Activated T-helper 17 cell treated with anti-CD3 and anti-CD28 coated beads, Interleukin-2, amount 50 U/mL, for 72 hours (primary cell): ENCODE measurements around the gene EDAR. TPM values are rescaled to one million over a fixed set of nuclear protein-coding genes. Genes with fewer than 3 reads are reported as not detected.

Source experiments
- ATAC-seq: fragments of 150-1000 bp; cut with Tn5 transposase; replicated peaks from 2 replicates; pipeline ENCODE4 v1.10.0; 2021; ENCODE audit warnings: mild to moderate bottlenecking, moderate library complexity
- H3K27ac Mint-ChIP-seq: one replicate; pipeline ENCODE4 v1.8.0; 2022; ENCODE audit warnings: mixed read lengths
- H3K27me3 Mint-ChIP-seq: one replicate; pipeline ENCODE4 v1.8.0; 2022; ENCODE audit warnings: mixed read lengths
- H3K36me3 Mint-ChIP-seq: one replicate; pipeline ENCODE4 v1.8.0; 2022; ENCODE audit warnings: low read depth, mild to moderate bottlenecking, mixed read lengths
- H3K4me1 Mint-ChIP-seq: one replicate; pipeline ENCODE4 v1.8.0; 2022; ENCODE audit warnings: mixed read lengths
- H3K4me3 Mint-ChIP-seq: one replicate; pipeline ENCODE4 v1.8.0; 2022; ENCODE audit warnings: mild to moderate bottlenecking, mixed read lengths
- H3K9me3 Mint-ChIP-seq: one replicate; pipeline ENCODE4 v1.8.0; 2022; ENCODE audit warnings: mixed read lengths
- total RNA-seq, 2 donors: library from RNA; stranded (reverse); gene quantifications; one replicate each; pipeline ENCODE4 v1.2.3, GENCODE V29; 2022

The EDAR gene
- total RNA-seq, 2 donors from 2014 or later = not detected

- Mint-ChIP-seq H3K4me3 (no peak overlapping the region), H3K9me3 (no peaks in the 10 kb centered on the region), H3K27me3 (peaks cover 2% of the 10 kb centered on the region), H3K4me1 (peaks cover 7% of the 10 kb centered on the region), H3K27ac (no peak overlapping the region), H3K36me3 (no peaks in the 10 kb centered on the region)
- no peak for ATAC-seq
Measured at GRCh38 chr2:108983610-108984009, 5.4 kb downstream of the EDAR start.

- H3K27ac Mint-ChIP-seq = no peak overlapping the region
- H3K36me3 Mint-ChIP-seq = no peaks in the 10 kb centered on the region
- H3K4me1 Mint-ChIP-seq = peaks cover 7% of the 10 kb centered on the region
- H3K9me3 Mint-ChIP-seq = no peaks in the 10 kb centered on the region
- no peak for ATAC-seq
- H3K4me3 Mint-ChIP-seq = no peak overlapping the region
- H3K27me3 Mint-ChIP-seq = no peaks in the 10 kb centered on the region
Measured at GRCh38 chr2:108983061-108983460, 6.0 kb downstream of the EDAR start.

DNA sequence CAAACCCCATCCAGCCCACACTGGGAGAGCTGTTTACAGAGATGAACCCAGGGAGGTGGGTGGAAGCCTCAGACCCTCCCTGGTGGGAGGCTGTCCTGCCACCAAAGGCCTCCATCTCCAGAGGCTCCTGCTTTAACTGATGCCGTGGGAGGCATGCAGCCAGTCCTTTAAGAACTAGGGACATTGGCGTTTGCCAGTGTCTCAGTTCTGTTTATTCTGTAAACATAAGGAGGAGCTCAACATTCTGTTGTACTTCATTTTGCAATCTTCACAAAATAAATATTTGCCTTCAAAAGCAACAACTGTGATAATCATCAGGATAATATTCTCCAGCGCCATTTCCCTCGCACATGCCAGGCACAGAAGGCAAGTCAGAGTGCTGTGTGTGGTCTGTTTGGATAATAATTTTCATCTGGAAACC lies 6.8 kb downstream of the EDAR start:
- ATAC-seq = no peak
- no peak overlapping the region for H3K4me3 Mint-ChIP-seq
- H3K27me3 Mint-ChIP-seq = no peaks in the 10 kb centered on the region
- H3K36me3 Mint-ChIP-seq = no peaks in the 10 kb centered on the region
- no peak overlapping the region for H3K27ac Mint-ChIP-seq
- H3K4me1 Mint-ChIP-seq = peaks cover 6% of the 10 kb centered on the region
- no peaks in the 10 kb centered on the region for H3K9me3 Mint-ChIP-seq

DNA sequence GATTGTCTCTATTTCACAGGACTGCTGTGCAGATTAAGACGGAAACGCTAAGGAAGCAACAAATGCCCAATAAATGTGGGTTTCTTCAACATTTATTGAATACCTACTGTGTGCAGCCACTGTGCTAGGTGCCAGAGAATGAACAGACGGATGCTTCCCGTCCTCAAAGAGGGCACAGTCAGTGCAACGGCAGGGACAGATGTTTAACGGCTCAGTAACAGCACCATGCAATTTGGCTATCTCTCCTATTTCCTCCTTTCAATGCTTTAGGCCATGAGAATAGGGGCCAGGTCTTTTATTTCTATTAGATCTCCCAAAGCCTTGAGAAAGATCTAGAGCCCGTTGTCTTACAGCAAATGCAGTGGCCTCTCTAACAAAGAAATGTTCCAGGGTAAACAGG lies 7.2 kb downstream of the EDAR start:
- Mint-ChIP-seq H3K4me3 (no peak overlapping the region), H3K27me3 (no peaks in the 10 kb centered on the region), H3K36me3 (no peaks in the 10 kb centered on the region), H3K9me3 (no peaks in the 10 kb centered on the region), H3K4me1 (peaks cover 2% of the 10 kb centered on the region), H3K27ac (no peak overlapping the region)
- no peak for ATAC-seq

DNA sequence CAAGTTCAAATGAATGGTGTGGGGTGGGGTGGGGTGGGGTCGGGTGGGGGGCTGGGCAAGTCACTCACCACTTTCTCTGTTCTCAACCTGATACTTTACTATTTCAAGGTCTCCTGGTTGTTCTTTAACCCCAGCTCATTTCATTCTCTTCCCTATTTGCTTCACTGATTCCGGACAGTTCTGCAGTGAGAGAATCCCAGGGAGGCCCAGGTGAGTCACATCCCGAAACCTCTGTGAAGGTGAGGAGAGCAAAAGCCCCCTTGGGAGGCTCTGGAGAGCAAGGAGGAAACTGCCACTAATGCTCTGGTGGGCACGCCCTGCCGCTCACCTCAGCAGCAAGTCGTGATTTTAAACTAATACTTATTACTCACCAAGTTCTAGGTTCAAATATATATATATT lies 8.9 kb downstream of the EDAR start:
- no peak for ATAC-seq
- no peaks in the 10 kb centered on the region for H3K36me3 Mint-ChIP-seq
- no peak overlapping the region for H3K27ac Mint-ChIP-seq
- no peaks in the 10 kb centered on the region for H3K9me3 Mint-ChIP-seq
- H3K27me3 Mint-ChIP-seq = no peaks in the 10 kb centered on the region
- H3K4me3 Mint-ChIP-seq = no peak overlapping the region
- no peaks in the 10 kb centered on the region for H3K4me1 Mint-ChIP-seq

- Mint-ChIP-seq H3K4me3 (no peak overlapping the region), H3K27me3 (no peaks in the 10 kb centered on the region), H3K27ac (no peak overlapping the region), H3K9me3 (no peaks in the 10 kb centered on the region), H3K4me1 (no peaks in the 10 kb centered on the region), H3K36me3 (no peaks in the 10 kb centered on the region)
- ATAC-seq = no peak
Measured at GRCh38 chr2:108979461-108979860, 9.6 kb downstream of the EDAR start.

- Mint-ChIP-seq H3K27ac (no peak overlapping the region), H3K9me3 (no peaks in the 10 kb centered on the region), H3K4me1 (no peaks in the 10 kb centered on the region), H3K4me3 (no peak overlapping the region), H3K36me3 (no peaks in the 10 kb centered on the region), H3K27me3 (no peaks in the 10 kb centered on the region)
- no peak for ATAC-seq
Measured at GRCh38 chr2:108978709-108979111, 10.3 kb downstream of the EDAR start.

DNA sequence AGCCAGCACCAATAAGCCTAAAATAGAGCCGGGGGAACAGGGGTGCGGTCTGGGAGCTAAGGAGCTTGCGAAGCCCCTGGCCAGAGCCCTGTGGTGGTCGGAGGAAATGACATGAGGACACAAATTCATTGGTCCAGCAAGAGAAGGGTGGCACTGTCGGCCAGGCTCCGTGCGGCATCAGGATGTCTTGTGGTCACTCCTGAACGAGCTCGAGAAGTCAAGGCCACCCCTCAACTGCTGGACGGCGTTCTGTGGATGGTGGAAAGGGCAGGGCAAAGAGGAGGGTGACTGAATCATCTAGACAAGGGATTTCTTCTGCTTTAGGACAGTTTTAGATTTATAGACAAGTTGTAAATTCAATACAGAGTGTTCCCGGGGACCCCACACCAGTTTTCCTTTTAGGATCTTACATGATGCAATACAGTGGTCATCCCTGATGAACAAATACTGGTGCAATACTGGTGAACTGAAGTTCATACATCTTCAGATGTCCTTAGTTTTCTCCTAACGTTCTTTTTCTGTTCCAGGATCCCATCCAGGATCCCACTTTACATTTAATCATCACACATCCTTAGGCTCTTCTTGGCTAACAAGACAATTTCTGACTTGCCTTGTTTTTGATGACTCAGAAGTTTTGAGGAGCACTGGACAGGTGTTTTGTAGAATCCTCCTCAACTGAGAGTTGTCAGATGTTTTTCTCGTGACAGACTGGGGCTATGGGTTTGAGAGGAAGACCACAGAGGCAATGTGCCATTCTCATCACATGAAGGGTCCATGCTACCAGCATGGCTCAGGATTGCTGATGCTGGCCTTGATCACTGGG lies 13.2 kb downstream of the EDAR start:
- ATAC-seq = no peak

DNA sequence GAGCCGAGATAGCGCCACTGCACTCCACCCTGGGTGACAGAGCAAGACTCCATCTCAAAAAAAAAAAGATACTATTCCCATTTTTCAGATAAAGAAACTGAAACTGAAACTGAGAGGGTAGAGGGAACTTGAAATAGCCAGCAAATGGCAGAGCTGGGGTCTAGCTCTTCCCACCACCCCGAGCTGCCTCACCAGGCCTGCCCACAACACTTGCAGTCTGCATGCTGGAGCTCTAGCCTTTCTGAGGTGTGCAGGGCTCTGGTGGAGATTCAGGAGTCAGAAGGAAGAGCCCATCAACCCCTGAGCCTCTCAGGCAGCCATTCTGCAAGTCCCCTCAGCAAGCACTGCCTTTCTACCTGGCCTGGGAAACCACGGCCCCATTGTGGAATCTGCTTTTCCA lies 14.3 kb downstream of the EDAR start:
- no peaks in the 10 kb centered on the region for H3K9me3 Mint-ChIP-seq
- H3K4me1 Mint-ChIP-seq = no peaks in the 10 kb centered on the region
- no peaks in the 10 kb centered on the region for H3K27me3 Mint-ChIP-seq
- H3K27ac Mint-ChIP-seq = no peak overlapping the region
- H3K4me3 Mint-ChIP-seq = no peak overlapping the region
- no peaks in the 10 kb centered on the region for H3K36me3 Mint-ChIP-seq
- no peak for ATAC-seq

More for the DNA sequence above, 13.2 kb downstream of the EDAR start:
- Mint-ChIP-seq H3K36me3 (no peaks in the 10 kb centered on the region), H3K9me3 (no peaks in the 10 kb centered on the region), H3K27me3 (no peaks in the 10 kb centered on the region), H3K4me1 (no peaks in the 10 kb centered on the region), H3K27ac (no peak overlapping the region), H3K4me3 (no peak overlapping the region)

DNA sequence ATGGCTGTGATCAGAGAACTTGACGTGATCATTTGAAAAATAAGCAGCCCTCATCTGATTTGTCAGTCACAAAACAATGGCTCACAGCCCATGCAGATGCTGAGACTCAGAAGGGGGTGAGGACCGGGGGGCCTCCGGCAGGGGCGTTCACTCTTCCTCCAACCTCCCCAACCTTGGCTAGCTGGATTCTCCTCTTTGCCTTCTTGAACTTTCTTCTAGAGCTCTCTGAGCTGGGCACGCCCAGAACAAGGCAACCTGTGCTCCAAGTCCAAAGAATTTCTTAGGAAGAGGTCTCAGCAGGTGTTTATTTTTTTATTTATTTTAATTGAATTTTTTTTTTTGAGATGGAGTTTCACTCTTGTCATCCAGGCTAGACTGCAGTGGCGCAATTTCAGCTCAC lies 16.4 kb downstream of the EDAR start:
- peaks cover 2% of the 10 kb centered on the region for H3K4me1 Mint-ChIP-seq
- no peak overlapping the region for H3K27ac Mint-ChIP-seq
- H3K4me3 Mint-ChIP-seq = no peak overlapping the region
- H3K36me3 Mint-ChIP-seq = no peaks in the 10 kb centered on the region
- H3K27me3 Mint-ChIP-seq = no peaks in the 10 kb centered on the region
- no peak for ATAC-seq
- H3K9me3 Mint-ChIP-seq = no peaks in the 10 kb centered on the region

DNA sequence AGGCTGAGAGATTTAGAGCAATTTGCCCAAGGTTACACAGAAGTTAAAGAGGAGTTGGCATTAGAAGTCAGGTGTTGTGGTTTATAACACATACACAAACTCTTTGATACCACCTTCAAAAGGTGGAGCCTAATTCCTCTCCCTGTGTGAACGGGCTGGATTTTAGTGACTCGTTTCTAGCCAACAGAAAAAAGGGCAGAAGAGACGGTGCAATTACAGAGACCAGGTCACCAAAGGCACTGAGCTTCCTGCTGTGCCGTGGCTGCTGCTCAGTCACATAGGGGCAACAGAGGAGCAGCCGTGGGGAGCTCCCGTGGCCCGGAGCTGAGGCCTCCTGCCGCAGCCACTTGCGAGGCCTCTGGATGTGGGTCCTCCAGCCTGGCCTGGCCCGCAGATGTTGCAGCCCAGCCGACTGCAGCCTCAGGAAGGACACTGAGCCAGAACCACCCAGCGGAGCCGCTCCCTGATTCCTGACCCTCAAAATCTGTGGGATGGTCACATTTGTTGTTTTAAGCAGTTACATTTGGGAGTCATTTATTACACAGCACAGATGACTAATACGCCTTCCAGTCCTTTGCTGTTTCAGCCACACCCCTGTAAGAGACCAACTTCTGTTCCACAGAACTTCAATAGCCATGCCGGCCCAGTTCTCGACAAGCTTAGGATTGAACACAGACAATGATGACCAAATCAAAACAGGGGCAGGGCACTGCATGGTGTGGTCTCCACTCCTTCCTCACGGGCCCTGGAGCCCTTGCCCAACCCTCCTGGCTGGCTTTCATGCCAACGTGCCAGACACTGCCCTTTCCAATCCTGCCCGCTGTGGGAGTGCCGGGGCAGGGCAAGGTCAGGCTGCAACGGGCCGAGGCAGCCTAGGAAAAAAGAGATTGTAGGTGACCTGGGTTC lies 17.1 kb downstream of the EDAR start:
- Mint-ChIP-seq H3K4me3 (no peak overlapping the region), H3K36me3 (no peaks in the 10 kb centered on the region), H3K4me1 (peaks cover 4% of the 10 kb centered on the region), H3K9me3 (no peaks in the 10 kb centered on the region), H3K27me3 (no peaks in the 10 kb centered on the region), H3K27ac (no peak overlapping the region)
- ATAC-seq = no peak

DNA sequence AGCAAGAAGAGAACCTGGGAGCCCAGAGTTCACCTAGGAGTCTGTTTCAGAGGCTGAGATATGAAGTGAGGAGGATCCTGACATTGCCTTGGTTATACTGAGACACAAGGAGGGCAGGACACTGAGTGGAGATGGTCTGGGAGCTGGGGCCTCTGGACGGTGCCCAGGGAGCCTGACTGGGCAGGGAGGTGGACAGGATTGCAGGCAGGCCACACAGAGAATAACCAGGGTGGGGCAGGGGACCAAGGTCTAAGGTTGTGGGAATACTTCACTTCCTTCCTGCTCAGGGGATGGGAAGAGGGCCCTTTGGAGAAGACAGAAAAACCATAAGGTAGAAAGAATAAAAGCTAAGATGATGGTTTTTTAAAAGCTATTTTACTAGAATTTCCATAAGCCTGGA lies 18.7 kb downstream of the EDAR start:
- Mint-ChIP-seq H3K9me3 (no peaks in the 10 kb centered on the region), H3K4me3 (no peak overlapping the region), H3K4me1 (peaks cover 15% of the 10 kb centered on the region), H3K27me3 (no peaks in the 10 kb centered on the region), H3K27ac (no peak overlapping the region), H3K36me3 (no peaks in the 10 kb centered on the region)
- no peak for ATAC-seq

DNA sequence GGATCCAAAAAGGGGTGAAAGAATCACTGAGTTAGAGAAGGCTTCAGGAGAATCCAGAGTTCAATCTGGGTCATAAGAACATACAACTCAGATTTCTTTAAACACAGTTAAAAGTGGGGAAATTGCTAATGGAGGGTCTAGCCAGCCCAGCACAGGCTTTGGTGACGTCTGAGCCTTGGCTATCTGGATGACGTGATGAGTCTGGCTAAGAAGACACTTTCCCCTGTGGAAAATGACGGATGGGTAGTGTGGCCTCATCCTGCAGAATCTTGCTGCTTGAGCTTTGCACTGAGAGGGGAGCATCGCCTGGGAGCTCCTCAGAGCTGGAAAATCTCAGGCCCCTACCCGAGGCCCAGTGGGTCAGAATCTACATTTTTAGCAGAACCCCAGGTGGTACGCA lies 19.2 kb downstream of the EDAR start:
- peaks cover 15% of the 10 kb centered on the region for H3K4me1 Mint-ChIP-seq

DNA sequence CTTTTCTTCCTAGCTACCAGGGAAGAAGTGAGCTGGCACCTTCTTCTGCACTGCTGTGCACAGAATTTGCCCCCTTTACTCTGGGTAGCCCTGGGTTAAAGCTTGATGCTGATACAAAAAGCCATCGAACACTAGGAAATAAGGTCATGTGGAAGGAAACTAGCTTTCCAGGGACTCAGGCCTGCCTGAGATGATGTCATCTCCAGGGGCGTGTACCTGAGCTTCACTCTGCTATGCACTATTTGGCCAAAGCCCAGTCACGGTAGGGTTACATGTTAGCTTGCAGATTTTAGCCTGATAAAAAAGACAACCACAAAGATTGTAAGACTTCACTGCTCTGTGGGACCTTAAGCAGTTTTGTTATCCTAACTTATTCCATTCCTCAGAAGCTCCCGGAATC lies 20.4 kb downstream of the EDAR start:
- H3K9me3 Mint-ChIP-seq = no peaks in the 10 kb centered on the region
- H3K27ac Mint-ChIP-seq = no peak overlapping the region
- no peak for ATAC-seq
- H3K36me3 Mint-ChIP-seq = no peaks in the 10 kb centered on the region
- no peaks in the 10 kb centered on the region for H3K27me3 Mint-ChIP-seq
- H3K4me1 Mint-ChIP-seq = peaks cover 15% of the 10 kb centered on the region
- H3K4me3 Mint-ChIP-seq = no peak overlapping the region

More for the DNA sequence above, 19.2 kb downstream of the EDAR start:
- H3K4me3 Mint-ChIP-seq = no peak overlapping the region
- no peaks in the 10 kb centered on the region for H3K9me3 Mint-ChIP-seq
- no peak for ATAC-seq
- no peaks in the 10 kb centered on the region for H3K36me3 Mint-ChIP-seq
- no peaks in the 10 kb centered on the region for H3K27me3 Mint-ChIP-seq
- H3K27ac Mint-ChIP-seq = no peak overlapping the region

- no peak for ATAC-seq
- H3K36me3 Mint-ChIP-seq = no peaks in the 10 kb centered on the region
- no peaks in the 10 kb centered on the region for H3K9me3 Mint-ChIP-seq
- H3K4me3 Mint-ChIP-seq = no peak overlapping the region
- H3K27ac Mint-ChIP-seq = no peak overlapping the region
- peaks cover 15% of the 10 kb centered on the region for H3K4me1 Mint-ChIP-seq
- H3K27me3 Mint-ChIP-seq = no peaks in the 10 kb centered on the region
Measured at GRCh38 chr2:108967757-108968156, 21.3 kb downstream of the EDAR start.
